HT1080 (cell line): ENCODE results near the gene ZNF502. TPM values are rescaled to one million over a fixed set of nuclear protein-coding genes. Genes with fewer than 3 reads are reported as not detected.
"Not testable (repeated sequence)": the region's sequence is repeated elsewhere in the genome, so short reads cannot be mapped to it uniquely, and the experiment has no call there.

Experiments
- DNase-seq: peaks from one replicate; pipeline ENCODE4 v3.0.0-alpha.2; 2015; ENCODE audit warnings: low read depth
- polyA plus RNA-seq, 2 experiments: library from polyadenylated mRNA; depleted of rRNA; stranded (reverse); fragments of >200 nt; gene quantifications; 2 replicates each; pipeline ENCODE4 v1.2.3, GENCODE V29; 2015
- total RNA-seq: library from RNA; depleted of rRNA; stranded (reverse); fragments of >200 nt; shearing (Covaris generic); gene quantifications from 2 replicates; pipeline ENCODE4 v1.2.3, GENCODE V29; 2014; rRNA removed

ZNF502 gene
- 0.37 and 0.72 TPM in 2 replicates for total RNA-seq
- polyA plus RNA-seq (2015; cell fraction: cytosol; rRNA removed), result 0.69 and 0.81 TPM in 2 replicates
- 1.0 and 1.9 TPM in 2 replicates for polyA plus RNA-seq (2015; cell fraction: nucleus; rRNA removed)

DNA sequence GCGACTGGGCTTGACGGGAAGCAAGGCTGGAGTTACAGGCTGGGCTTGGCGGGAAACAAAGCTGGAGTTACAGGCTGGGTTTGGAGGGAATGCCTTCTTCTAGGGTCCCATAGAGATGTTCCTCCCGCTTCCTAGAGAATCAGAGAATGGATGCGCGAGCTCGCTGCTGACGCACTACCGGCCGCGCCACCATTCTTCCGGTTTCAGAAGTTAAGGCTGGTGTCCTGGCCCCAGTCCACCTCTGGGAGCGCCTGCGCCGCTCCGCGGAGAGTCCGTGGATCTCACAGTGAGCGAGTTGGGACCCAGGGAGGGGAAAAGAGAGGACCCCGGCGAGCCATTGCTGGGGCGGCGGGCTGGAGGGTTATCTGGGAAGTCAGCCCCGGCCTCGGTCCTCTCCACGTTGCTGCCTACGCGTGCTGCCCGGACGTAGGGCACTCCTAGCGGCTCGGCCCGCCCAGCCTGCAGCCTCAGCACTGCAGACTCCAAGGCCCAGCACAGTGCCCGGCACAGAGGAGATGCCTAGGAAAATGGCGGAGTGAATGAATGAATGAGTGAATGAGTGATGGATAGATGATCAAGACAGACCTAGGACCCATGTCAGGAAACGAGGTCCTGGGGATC lies at the start of gene ZNF502:
ZNF502 (plus strand) TSS at position 206 of the 621 bp plus-strand sequence. CDS start 7,602 bp downstream, outside the sequence.
- DNase-seq, result peak; percentile 61

DNA sequence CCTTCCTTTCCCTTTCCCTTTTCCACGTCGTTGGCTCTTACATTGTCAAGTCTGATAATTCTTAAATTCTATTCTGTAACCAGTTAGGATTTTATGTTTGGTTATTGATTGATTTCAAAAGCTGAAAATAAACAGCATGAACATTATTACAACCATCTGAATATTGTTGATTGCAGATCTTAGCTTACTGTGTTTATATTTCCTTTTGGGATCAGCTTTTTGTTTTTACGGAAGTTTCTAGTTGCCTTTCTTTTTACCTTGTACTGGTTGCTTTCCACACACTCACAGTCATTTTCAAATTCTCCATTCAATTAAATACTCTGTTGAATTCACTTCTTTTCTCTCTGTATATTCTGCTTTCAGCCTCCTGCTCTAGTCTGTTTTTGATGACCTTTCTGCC lies 47.3 kb upstream of the ZNF502 start:
- DNase-seq, result no peak

GRCh38 chr3:44666346-44666745 lies 46.1 kb upstream of the ZNF502 start:
- DNase-seq, result no peak

- DNase-seq, result no peak
Observed at GRCh38 chr3:44669760-44670159, 42.7 kb upstream of the ZNF502 start.

GRCh38 chr3:44673466-44673865 lies 39.0 kb upstream of the ZNF502 start:
- not testable (repeated sequence) for DNase-seq

DNA sequence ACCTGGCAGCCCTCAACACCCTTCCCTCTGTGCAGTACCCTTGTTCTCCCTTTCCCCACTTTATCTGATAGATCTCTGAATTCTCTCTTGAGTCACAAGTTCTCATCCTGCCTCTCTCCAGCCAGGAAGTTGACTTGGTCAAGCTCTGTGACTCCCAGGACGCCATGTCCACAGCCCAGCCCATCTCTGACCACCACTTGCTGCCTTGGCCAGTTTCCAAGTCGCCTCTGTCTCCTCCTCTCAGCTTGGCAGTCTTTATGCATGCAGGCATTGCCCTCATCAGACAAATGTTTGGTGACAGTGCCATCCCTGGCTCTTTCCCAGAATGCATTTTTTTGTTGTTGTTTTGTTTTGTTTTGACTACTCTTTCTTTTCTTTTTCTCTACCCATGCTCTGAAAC lies 38.2 kb upstream of the ZNF502 start:
- no peak for DNase-seq

- DNase-seq, result no peak
Observed at GRCh38 chr3:44678480-44679116, 33.9 kb upstream of the ZNF502 start.

DNA sequence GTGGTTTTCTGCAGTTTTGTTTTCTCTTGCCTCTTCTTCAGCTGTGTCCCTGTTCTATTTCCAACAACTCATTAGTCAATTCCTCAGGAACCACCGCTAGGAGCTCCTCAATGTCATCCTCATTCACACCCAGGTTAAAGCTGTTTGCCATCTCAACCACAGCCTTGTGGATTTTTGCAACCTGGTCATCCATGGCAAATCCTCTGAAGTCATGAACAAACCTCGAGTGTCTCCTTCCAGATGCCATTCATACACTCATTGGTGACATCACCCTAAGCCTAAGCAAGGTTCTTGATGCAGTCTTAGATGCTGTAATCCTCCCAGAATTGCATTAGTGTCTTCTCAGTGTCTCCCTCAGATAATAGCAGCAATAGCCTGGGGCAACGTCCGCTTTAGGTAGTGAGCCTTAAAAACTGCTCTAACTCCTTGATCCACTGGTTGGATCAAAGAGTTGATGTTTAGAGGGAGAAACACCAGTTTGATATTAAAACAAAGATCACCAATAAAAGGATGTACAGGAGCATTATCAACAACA lies 31.5 kb upstream of the ZNF502 start:
- DNase-seq, result no peak

DNA sequence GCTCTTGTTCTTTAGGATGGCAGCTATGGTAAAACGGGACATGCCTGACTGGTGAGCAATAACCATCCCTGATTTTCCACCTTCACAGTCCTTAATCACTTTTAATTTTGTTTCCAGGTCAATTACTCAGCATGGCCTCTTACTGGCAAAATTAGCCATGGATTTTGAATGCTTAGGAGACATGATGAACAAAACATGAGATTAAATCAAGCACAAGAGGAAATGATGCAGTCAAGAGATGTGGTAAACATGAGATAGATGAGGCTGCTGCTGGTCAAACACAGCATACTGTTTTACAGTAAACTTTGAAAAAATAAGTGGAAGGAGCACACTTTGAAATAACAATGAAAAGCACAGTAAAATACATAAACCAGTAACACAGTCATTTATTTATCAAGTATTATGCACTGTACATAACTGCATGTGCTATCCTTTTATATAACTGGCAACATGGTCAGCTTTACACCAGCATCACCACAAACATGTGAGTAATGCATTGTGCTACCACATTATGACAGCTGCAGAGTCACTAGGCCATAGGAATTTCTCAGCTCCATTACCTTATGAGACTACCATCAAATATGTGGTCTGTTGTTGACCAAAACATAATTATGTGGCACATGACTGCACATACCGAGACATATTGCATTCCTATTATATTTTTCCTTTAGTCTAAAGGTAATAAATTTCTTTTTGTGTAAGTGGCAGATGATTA lies 30.1 kb upstream of the ZNF502 start:
- no peak for DNase-seq

DNA sequence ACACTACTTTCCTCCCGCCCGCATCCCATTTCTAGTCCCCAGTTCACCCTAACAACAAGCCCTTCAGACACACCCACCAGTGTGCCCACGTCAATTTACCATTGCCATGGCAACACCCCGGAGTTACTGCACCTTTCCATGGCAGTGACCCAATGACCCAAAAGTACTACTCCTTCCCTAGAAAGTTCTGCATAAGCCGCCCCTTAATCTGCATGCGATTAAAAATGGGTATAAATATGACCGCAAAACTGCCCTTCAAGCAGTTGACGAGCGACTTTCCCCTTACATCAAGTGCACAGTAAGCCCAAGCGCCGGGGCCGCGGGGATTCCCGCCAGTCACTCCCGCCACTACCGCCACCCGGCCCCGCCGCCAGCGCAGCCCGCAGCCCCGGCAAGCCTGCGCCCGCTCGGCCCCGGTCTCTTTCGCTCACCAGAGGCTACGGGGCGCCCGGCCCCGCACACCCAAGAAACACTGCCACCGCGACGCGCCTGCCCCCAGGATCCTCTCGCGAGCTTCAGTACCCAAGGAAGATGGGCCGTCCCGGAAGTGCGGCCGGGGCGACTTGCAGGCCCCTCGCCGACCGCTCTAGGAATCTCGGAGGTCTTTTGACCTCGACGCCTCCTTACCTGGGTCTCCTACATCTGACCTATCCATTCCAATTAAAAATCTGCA lies 27.2 kb upstream of the ZNF502 start:
- peak; percentile 69 for DNase-seq

- DNase-seq, result no peak
Observed at GRCh38 chr3:44687898-44688297, 24.6 kb upstream of the ZNF502 start.

DNA sequence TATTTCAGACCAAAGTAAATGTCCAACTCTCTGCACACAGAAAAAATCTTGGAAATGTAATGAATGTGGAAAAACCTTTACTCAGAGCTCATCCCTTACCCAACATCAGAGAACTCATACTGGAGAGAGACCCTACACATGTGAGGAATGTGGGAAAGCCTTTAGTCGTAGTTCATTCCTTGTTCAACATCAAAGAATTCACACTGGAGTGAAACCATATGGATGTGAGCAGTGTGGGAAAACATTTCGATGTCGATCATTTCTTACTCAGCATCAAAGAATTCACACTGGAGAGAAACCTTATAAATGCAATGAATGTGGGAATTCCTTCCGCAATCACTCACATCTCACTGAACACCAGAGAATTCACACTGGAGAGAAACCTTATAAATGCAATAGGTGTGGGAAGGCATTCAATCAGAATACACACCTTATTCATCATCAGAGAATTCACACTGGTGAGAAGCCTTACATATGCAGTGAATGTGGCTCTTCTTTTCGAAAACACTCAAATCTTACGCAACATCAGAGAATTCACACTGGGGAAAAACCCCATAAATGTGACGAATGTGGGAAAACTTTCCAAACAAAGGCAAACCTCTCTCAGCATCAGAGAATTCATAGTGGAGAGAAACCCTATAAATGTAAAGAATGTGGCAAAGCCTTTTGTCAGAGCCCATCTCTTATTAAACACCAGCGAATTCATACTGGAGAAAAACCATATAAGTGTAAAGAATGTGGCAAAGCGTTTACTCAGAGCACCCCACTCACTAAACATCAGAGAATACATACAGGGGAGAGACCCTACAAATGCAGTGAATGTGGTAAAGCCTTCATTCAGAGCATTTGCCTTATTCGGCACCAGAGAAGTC lies 9.0 kb downstream of the ZNF502 start:
- DNase-seq, result no peak

DNA sequence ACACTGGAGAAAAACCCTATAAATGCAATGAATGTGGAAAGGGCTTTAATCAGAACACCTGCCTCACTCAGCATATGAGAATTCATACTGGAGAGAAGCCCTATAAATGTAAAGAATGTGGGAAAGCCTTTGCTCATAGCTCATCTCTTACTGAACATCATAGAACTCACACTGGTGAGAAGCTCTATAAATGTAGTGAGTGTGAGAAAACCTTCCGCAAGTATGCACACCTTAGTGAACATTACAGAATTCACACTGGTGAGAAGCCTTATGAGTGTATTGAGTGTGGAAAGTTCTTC lies 9.6 kb downstream of the ZNF502 start:
- DNase-seq, result no peak

GRCh38 chr3:44729384-44729910 lies 17.0 kb downstream of the ZNF502 start, which contains the start of gene ZNF501:
Gene ZNF501 (plus strand): TSS chr3:44729635. CDS start chr3:44734422, 4,787 bp downstream.
- DNase-seq, result peak; percentile 18

DNA sequence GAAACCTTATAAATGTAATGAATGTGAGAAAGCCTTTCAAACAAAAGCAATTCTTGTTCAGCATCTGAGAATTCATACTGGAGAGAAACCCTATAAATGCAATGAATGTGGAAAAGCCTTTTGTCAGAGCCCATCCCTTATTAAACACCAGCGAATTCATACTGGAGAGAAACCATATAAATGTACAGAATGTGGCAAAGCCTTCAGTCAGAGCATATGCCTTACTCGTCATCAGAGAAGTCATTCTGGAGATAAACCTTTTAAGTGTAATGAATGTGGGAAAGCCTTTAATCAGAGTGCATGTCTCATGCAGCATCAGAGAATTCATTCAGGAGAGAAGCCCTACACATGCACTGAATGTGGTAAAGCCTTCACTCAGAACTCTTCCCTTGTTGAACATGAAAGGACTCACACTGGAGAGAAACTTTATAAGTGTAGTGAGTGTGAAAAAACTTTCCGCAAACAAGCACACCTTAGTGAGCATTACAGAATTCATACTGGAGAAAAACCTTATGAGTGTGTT lies 22.2 kb downstream of the ZNF502 start:
- no peak for DNase-seq

DNA sequence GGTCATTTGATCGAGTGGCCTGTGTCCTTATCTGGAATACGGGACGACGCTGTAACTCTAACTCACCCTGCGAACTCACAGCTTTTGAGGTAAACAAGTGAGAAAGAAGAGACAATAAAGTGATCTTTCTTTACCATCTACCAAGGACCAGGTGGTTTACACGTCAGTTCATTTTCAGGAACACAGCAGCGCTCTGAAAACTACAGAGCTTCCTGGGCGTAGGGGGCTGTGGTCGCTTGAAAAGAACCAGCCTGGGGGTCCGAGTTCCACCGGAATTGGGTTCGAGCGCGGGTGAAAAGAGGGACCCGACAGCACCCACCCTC lies 48.6 kb downstream of the ZNF502 start:
- no peak for DNase-seq

DNA sequence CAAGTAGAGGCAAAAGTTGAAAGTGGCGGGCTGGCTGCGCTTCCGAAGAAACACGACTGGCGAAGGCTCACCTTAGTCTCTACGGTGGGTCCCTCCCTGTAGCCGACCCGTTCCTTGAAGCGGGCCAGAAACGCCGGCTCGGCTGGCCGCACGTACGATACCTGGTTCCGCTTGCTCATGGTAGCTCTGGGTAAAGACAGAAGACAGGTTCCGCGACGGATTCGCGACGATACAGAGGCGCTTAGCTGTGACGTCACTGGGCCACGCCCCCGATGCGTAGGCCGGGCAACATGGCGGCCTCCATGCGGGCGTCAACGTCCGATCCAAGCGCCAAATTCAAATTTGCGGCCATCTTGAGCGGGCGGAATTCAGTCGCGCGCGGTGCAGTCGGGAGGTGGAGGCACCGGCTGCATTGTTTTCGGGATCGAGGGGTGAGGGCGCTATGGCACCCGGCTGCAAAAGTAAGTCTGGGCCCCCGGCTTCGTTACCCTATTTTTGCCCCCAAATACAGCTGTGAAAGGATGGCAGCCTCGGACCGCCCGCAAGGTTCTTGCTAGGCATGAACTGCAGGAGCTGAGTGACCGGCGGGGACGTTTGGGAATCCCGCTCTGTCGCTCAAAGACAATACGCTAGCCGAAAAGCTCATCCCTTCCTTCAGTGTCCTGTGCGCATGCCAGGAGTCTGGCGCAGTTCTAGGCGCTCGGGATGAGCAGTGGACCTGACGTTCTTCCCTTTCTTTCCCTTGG lies 49.1 kb downstream of the ZNF502 start, which contains the start of the genes KIAA1143 and KIF15:
KIAA1143 (minus strand) TSS at position 196 of the 746 bp plus-strand sequence; CDS start at position 179, 17 bp downstream.
KIF15 (plus strand) TSS at position 371 of the 746 bp plus-strand sequence; CDS start at position 443, 72 bp downstream.
- DNase-seq, result peak; percentile 94

DNA sequence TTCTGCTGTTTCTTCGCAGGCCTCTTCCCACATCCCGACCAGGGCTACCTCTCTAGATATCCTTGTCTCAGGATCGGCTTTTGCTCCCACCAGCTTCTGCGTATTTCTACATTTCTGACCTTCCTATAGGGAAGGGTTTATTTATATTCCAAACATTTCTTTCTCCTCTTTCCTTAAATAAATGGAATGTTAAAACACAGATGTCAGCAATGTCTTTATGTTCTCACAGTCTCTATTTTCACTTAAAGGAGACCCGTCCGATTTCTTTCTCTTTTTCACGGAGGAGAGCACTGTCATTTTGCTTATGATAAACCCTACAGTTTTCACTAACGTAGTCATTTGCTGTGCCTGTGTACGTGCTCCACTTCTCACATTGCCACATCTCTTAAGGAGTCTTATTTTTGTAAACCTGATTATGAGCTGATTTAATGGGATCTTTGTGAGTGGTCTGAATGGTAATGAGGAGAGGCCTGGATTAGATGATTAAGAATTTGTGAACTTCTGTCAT lies 49.8 kb downstream of the ZNF502 start:
- no peak for DNase-seq

- no peak for DNase-seq
Observed at GRCh38 chr3:44762690-44763089, 50.2 kb downstream of the ZNF502 start.
